Inflammatory macrophage (primary cell): ENCODE measurements around the gene SLC35A1.
"Not testable (repeated sequence)": the region's sequence is repeated elsewhere in the genome, so short reads cannot be mapped to it uniquely, and the experiment has no call there.

ENCODE experiments used
- DNase-seq, 2 donors: peaks; one replicate each; pipeline ENCODE4 v3.0.0-alpha.2; 2020 to 2022
- total RNA-seq, 18 experiments: gene quantifications; one replicate each; lab custom pipeline; 2026; ENCODE audit warnings: mixed read lengths in 6 of 18, inconsistent platforms in 2 of 18; lab: John Stamatoyannopoulos, UW

Gene SLC35A1, protein sequence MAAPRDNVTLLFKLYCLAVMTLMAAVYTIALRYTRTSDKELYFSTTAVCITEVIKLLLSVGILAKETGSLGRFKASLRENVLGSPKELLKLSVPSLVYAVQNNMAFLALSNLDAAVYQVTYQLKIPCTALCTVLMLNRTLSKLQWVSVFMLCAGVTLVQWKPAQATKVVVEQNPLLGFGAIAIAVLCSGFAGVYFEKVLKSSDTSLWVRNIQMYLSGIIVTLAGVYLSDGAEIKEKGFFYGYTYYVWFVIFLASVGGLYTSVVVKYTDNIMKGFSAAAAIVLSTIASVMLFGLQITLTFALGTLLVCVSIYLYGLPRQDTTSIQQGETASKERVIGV
- 1.4 to 13.3 (median 8.4) reads per million in 18 experiments for total RNA-seq

DNA sequence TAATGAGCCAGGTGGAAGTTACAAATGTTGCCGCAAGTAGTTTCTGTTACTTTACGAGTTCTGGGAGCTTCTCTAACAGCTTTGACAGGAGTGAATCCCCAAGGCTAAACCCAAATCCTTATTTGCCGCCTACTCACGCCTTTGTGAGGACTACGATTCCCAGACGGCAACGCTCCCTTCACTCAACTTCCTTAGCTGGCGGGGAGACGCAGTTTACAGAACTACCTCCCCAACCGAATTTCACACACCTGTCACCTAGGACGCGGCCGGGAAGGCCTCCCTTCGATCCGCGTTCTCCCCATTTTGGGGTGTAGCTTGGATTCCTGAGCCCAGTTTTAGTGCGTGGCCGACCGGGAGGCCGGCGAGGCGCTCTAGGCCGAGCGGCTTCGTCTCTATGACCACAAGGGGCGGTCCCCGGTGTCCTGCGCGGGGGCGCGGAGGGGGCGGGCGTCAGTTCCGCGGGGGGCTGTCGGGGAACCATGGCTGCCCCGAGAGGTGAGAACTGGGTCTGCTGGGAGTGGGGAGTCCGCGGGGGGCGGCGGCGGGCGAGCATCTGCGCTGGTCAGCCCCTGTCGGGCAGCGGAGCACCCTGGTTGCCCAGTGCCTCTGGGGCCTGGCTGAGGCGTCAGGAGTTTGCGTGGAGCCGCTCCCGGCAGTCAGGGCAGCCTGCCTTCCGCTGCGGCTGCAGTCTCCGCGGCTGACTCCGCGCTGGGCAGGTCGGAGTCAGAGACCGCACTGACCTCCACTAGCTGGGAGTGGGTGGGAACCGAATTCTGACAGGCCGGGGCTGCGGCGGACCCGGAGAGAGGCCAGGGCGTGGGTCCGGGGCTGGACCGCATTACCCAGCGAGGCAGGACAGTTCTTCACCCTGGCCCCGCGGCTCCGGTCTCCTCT, at the start of gene SLC35A1:
TSS of gene SLC35A1 (plus strand) at position 450 of the 894 bp plus-strand sequence. CDS start at position 480, 30 bp downstream.
- peak; percentile 68 to 83 for DNase-seq

GRCh38 chr6:87426789-87427188, 46.0 kb upstream of the SLC35A1 start:
- no peak for DNase-seq

DNA sequence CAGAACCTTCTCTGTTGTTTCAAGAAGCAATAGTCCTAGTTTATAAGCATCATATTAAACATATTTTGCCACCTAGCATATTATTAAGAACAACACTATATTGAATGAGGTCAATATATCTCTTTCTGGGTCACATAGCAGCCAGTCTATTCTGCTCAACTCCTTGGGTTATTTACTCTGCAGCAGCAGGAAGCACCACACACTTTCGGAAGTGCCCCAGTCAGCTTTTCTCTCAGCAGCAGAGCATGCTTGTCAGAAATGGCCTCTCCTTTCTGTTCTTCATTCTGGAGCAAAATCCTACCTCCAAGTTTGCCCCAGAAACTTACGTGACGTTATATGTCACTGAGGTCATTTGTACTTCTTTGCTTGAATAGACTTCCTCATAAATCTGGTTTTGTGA, 42.3 kb upstream of the SLC35A1 start:
- no peak for DNase-seq

DNA sequence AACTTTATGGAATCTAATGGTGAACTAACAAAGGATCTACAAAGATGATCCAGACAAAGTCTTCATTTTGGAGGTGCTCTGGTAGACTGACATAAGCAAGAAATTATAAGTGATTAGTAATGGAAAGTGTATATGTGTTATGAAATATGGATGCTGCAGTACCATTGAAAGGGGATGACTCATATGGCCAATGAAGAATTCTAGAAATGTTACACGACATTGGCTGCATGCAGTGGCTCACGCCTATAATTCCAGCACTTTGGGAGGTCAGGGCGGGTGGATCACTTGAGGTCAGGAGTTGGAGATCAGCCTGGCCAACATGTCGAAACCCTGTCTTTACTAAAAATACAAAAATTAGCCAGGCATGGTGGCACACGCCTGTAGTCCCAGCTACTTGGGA, 41.5 kb upstream of the SLC35A1 start:
- no peak for DNase-seq

GRCh38 chr6:87436435-87436834, 36.3 kb upstream of the SLC35A1 start:
- DNase-seq = peak; percentile 47 to 56

- no peak for DNase-seq
Observed at GRCh38 chr6:87441711-87442110, 31.1 kb upstream of the SLC35A1 start.

- no peak for DNase-seq
Observed at GRCh38 chr6:87444362-87444761, 28.4 kb upstream of the SLC35A1 start.

DNA sequence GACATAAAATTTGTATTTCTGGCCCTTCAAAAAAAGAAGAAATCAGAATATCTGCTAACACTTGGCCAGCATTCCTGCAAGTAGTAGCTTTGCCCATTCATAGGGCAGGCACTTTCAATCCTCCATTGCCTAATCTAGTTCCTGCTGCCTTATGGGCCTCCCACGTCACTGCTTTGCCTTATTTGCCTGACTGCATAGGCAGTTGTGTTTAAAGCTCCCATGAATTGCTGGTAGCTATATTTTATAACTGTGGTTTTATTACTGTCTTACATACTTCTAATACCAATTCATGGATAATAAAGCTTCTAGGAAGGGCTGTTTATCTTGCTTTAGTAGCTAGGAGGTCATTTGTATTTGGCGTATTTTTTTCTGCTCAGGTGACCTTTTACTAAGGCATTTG, 7.7 kb upstream of the SLC35A1 start:
- peak; percentile 11 to 28 for DNase-seq

DNA sequence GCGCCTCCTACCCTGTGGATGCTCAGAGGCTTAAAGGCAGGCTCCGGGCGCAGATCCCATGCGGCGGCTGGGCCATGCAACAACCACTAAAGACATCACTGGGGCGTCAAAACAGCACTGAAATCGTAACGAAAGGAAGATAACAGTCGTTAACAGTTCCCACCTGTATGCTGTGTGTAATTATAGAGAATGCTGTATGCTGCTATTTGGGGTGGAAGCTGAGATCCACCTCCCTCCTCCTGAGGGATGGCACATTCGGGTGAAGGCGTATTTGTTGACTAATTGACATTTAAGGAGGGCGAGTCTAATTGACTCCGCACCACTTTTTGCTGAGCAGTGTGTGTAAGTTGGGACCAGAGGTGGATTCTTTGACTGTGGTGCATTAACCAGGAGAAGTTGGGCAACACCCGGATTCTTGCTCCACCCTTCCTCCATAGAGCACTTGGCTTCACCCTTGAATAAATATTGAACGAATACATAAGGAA, 687 bp downstream of the SLC35A1 start:
- peak; percentile 36 to 42 for DNase-seq

- peak; percentile 60 to 78 for DNase-seq
Observed at GRCh38 chr6:87481931-87482330, 9.2 kb downstream of the SLC35A1 start.

- peak; percentile 60 to 80 for DNase-seq
Observed at GRCh38 chr6:87482366-87482765, 9.6 kb downstream of the SLC35A1 start.

DNA sequence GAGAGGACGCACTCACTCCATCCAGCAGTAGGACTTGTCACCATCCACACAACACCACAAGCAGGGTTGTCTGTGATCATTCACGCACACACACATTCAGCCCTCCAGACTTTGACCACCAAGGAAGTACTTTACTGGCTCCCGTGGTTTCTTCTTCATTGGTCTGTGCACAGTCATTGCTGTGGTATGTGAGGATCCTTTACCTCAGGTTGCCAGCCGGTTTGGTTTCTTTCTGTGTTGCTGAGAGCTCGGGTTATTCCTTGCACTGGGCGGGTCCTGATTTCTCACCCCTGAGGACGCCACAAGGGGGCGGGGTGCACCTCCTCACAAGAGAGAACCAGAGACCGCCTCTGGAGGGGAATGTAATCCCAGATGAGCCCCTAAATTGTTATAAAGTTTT, 11.2 kb downstream of the SLC35A1 start:
- no peak for DNase-seq

DNA sequence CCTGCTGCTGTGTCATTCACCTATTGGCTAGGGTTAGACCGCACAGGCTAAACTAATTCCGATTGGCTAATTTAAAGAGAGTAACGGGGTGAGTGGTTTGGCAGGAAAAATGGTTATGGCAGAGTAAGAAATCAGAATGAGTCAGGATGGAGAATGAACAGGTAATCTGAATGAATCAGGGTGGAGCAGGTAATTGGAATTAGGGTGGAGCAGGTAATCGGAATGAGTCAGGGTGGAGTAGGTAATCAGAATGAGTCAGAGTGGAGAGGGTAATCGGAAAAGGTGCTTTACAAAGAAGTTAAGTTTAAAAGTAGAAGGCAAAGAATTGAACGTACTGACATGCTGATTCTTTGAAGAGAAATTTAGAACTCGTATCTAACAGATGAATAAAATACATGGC, 11.7 kb downstream of the SLC35A1 start:
- no peak for DNase-seq

GRCh38 chr6:87487555-87487954, 14.8 kb downstream of the SLC35A1 start:
- no peak for DNase-seq

DNA sequence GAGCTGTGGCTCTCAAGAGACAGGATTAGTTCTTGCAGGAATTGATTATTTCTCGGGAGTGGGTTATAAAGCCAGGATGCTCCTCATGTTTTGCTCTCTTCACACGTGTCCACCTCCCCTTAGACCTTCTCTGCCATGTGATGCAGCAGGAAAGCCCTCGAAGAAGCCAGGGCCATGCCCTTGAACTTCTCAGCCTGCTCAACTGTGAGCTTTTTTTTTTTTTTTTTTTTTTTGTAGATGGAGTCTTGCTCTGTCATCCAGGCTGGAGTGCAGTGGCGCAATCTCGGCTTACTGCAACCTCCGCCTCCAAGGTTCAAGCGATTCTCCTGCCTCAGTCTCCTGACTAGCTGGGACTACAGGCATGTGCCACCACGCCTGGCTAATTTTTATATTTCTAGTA, 16.6 kb downstream of the SLC35A1 start:
- not testable (repeated sequence) for DNase-seq

- DNase-seq = no peak
Observed at GRCh38 chr6:87494761-87495422, 22.1 kb downstream of the SLC35A1 start.

DNA sequence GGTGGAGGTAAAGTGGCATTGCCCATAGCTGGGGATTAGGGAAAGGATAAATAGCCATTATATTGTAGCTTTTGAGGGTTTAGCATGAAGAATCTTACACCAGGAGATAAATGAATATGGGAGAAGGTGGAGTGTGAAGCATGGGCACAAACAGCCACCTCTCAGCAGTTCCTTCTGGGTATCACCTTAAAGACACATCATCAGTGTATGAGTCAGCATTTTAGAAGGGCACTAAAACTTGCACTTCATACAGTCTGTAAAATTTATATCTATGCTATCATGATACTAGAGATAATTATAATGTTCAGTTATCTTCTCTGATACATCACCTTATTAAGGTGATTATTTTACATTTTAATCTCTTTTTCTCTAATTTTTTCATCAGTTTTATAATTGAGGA, 25.3 kb downstream of the SLC35A1 start:
- no peak for DNase-seq

DNA sequence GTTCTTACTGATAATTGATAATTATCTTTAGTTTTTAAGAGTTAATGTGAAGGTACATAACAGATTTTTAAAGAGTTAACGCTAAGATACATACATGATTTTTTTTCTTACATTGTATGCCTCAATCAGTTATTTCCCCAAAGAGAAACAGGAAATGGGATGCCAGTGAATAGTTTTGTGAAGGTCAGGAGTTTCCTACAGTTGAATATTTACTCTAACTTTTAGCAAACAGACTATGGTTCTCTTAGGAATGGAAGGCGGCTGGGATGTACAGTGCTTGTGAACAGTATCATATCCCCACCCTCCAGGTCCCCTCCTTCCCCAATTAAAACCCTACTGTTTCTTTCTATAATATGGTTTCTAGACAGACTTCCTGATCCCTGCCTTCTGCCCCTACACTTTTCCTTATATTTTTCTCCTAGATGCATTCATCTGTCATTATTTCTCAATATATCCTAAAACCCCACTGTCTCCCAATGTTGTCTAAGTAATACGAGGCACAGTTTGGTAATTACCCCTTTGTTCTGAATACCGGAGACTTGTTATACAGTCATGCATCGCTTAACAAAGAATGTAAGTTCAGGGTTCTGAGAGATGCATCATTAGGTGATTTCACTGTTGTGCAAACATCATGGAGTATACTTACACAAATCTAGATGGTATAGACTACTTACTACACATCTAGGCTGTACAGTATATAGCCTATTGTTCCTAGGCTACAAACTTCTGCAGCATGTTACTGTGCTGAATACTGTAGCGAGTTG, 29.2 kb downstream of the SLC35A1 start:
- no peak for DNase-seq

- no peak for DNase-seq
Observed at GRCh38 chr6:87504441-87504840, 31.7 kb downstream of the SLC35A1 start.

DNA sequence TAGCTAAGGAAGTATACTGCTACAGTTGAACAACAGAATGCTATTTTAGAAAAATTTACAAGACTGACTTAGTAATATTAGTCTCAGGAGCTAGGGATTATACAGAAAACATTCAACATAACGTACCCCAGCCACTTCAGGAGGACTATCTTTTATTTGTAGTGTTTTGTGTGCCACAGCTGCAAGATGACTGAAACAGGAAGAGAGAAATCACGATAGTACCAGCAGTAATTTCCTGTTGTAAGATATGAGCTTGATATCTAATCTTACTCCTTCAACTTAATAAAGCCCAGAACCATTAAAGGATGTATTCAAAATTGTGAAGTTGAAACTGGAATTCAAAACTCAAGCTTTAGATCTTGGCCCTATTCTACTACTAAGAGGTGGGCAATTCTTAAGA, 42.1 kb downstream of the SLC35A1 start:
- DNase-seq = no peak

DNA sequence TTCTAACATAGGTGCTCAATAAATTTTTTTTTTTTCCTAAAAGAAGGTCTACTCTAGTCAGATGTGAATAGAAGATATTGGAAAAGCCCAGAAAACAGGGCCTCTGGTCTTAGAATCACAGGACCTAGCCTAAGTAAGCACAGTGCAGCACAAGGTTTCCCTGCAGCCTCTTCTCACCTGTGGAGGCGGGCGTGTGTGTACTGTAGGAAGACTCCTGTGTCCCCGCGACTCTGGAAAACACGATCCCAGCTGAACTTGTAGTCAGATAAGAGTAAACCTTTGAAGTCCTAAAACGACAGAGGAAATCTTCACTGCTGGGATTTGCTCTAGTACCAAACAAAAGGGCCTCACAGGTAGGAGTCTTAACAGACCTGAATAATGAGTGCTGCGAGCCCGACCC, 45.7 kb downstream of the SLC35A1 start:
- DNase-seq = no peak

- DNase-seq = no peak
Observed at GRCh38 chr6:87522686-87523085, 49.9 kb downstream of the SLC35A1 start.
